Limb (tissue), 2 donors: Measurements from ENCODE around the gene CENPV.
"Not testable (repeated sequence)": the region's sequence is repeated elsewhere in the genome, so short reads cannot be mapped to it uniquely, and the experiment has no call there.

Experiments
- DNase-seq, 2 donors: peaks; one replicate each; pipeline ENCODE4 v3.0.0-alpha.2; 2016; ENCODE audit errors: extremely low spot score in 2 of 2

The CENPV gene

GRCh38 chr17:16353317-16354174 is at the start of gene CENPV:
Gene CENPV (minus strand): TSS chr17:16353469. CDS start chr17:16353436, 33 bp downstream.
- peak in 1 of 2 donors; percentile 38 for DNase-seq

GRCh38 chr17:16398270-16399267 is 45.3 kb upstream of the CENPV start:
- no peak for DNase-seq

- not testable (repeated sequence) for DNase-seq
Measured at GRCh38 chr17:16396693-16397092, 43.4 kb upstream of the CENPV start.

- DNase-seq: not testable (repeated sequence)
Measured at GRCh38 chr17:16395887-16396286, 42.6 kb upstream of the CENPV start.

GRCh38 chr17:16392491-16392890 is 39.2 kb upstream of the CENPV start:
- DNase-seq: not testable (repeated sequence)

GRCh38 chr17:16391451-16391850 is 38.2 kb upstream of the CENPV start:
- DNase-seq: no peak

- DNase-seq: not testable (repeated sequence)
Measured at GRCh38 chr17:16386126-16386507, 32.8 kb upstream of the CENPV start.

GRCh38 chr17:16384557-16384956 is 31.3 kb upstream of the CENPV start:
- DNase-seq: no peak

GRCh38 chr17:16383772-16384287 is 30.6 kb upstream of the CENPV start:
- no peak for DNase-seq

GRCh38 chr17:16383216-16383615 is 29.9 kb upstream of the CENPV start:
- no peak for DNase-seq

- DNase-seq: no peak
Measured at GRCh38 chr17:16381496-16381820, 28.2 kb upstream of the CENPV start.

GRCh38 chr17:16380640-16381495 is 27.6 kb upstream of the CENPV start, which contains the start of gene UBB:
Gene UBB (plus strand): TSS chr17:16381091. CDS start chr17:16381908, 817 bp downstream.
- peak; percentile 95 to 97 for DNase-seq

- no peak for DNase-seq
Measured at GRCh38 chr17:16379654-16380053, 26.4 kb upstream of the CENPV start.

- DNase-seq: no peak
Measured at GRCh38 chr17:16378636-16379282, 25.5 kb upstream of the CENPV start.

GRCh38 chr17:16377941-16378341 is 24.7 kb upstream of the CENPV start:
- no peak for DNase-seq

- DNase-seq: no peak
Measured at GRCh38 chr17:16374146-16374938, 21.1 kb upstream of the CENPV start.

GRCh38 chr17:16371742-16372141 is 18.5 kb upstream of the CENPV start:
- no peak for DNase-seq

GRCh38 chr17:16364625-16365024 is 11.4 kb upstream of the CENPV start:
- no peak for DNase-seq

- peak; percentile 77 for DNase-seq
Measured at GRCh38 chr17:16363749-16364536, 10.7 kb upstream of the CENPV start.
